ENCODE results near the gene GOLGA1.
"Not testable (repeated sequence)": the region's sequence is repeated elsewhere in the genome, so short reads cannot be mapped to it uniquely, and the experiment has no call there.

GOLGA1 gene

GRCh38 chr9:124859803-124860581 lies 80.9 kb downstream of the GOLGA1 start:
- DNase-seq (ENCODE audit: low read depth in 2 of 2), result no peak

DNA sequence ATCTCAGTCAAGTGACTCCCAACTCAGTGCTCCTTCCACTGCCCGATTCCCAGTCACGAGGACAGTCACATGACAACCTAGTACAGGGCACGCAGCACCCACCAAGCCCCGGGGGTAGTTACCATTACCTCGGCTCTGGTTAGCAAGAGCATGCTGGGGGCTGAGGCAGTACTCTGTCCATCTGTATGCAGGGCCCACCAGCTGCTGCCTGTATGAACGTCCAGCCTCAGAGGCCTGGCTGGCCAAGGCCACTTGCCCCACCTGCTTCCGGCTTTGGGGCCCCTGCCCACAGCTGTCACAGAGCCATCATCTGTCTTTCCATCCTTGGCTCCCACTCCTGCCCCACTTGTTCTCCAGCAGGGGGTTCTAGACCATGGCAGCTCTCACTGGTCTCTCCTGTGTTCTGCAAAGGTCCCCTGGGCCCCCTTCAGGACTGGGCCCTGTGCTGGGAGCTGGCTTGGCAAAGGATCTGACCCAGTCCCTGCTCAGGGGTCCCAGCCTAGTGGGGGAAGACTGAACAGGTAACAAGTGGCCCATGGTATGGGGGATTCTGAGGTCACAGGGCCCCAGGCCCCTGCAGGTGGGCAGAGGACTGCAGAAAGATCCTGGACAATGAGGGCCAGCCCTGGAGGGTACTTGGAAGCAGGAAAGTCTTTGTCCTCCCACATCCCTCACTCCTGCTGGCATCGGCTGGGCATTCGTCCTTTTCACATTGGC lies 82.4 kb downstream of the GOLGA1 start:
- DNase-seq (ENCODE audit: low read depth in 2 of 2), result no peak

DNA sequence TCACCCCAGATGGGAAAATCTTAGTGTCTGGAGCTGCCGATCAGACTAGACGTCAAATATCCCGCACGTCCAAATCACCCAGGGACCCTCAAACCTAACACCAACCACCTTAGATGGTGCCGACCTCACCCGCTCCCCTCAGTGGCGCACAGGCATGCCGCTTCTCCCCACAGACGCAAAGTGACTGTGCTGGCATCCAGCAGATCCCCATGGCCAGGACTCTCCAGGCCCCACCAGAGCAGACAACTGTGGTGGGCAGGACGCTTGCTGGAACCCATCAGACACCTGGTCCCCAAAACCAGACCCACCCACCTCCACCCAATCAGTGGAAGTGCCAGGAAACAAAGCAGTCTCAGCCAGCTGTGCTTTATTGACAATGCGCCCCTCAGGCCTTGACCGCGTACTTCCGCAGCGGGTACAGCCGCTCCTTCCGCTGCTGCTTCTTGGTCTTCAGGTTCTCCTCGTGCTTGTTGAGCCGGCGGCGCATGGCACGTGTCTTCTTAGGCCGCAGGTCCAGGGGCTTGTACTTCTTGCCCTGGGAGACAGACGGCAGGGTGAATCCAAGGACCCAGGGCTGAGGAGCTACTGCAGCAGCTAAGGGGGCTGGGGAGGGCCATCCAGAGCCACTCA lies 83.2 kb downstream of the GOLGA1 start:
- DNase-seq (ENCODE audit: low read depth in 2 of 2), result no peak

- DNase-seq (ENCODE audit: low read depth in 2 of 2), result no peak
Observed at GRCh38 chr9:124855944-124856765, 84.7 kb downstream of the GOLGA1 start.

- DNase-seq (ENCODE audit: low read depth in 2 of 2), result no peak
Observed at GRCh38 chr9:124855566-124855943, 85.3 kb downstream of the GOLGA1 start.

GRCh38 chr9:124854822-124855221 lies 86.1 kb downstream of the GOLGA1 start:
- DNase-seq (ENCODE audit: low read depth in 2 of 2), result no peak

GRCh38 chr9:124854161-124854560 lies 86.7 kb downstream of the GOLGA1 start:
- DNase-seq (ENCODE audit: low read depth in 2 of 2), result no peak

- no peak for DNase-seq (ENCODE audit: low read depth in 2 of 2)
Observed at GRCh38 chr9:124853605-124854143, 87.2 kb downstream of the GOLGA1 start.

DNA sequence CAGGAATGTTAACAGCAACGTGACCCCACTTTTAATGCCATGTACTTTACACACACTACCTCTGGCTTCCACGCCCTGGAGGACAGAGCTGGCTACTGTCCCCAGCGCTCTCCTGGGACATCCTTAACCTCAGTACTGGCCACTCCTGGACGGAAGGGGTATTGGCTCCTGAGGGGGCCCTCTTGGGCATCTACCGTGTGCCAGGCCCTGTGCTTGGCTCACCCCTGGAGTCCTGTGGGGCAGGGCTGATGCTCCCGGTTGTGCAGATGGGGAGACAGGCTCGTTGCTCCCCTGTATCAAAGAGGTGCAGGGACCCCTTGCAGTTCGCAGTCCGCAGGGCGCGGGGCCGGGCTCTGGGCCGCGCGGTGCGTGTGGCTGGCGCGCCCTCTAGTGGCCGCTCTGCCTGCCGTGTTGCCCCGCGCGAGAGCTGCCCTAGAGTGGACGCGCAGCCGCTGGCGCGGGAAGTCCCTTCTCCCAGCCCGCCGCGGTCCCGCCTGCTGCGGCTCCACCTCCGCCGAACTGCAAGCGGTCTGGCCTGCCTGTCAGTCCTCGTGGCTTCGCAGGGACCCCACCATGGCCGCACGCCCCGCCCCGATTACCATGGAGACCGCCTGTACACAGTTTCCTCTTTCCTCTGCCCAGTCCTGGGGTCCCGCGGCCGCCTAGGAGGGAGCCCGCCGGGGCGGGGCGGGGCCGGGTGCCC lies 87.9 kb downstream of the GOLGA1 start, which contains the start of gene WDR38:
Gene WDR38, plus strand, starts transcription at position 632 of the 703 bp plus-strand sequence. CDS start 72 bp downstream, outside the sequence.
- DNase-seq (ENCODE audit: low read depth in 2 of 2), result peak; percentile 59 to 82

DNA sequence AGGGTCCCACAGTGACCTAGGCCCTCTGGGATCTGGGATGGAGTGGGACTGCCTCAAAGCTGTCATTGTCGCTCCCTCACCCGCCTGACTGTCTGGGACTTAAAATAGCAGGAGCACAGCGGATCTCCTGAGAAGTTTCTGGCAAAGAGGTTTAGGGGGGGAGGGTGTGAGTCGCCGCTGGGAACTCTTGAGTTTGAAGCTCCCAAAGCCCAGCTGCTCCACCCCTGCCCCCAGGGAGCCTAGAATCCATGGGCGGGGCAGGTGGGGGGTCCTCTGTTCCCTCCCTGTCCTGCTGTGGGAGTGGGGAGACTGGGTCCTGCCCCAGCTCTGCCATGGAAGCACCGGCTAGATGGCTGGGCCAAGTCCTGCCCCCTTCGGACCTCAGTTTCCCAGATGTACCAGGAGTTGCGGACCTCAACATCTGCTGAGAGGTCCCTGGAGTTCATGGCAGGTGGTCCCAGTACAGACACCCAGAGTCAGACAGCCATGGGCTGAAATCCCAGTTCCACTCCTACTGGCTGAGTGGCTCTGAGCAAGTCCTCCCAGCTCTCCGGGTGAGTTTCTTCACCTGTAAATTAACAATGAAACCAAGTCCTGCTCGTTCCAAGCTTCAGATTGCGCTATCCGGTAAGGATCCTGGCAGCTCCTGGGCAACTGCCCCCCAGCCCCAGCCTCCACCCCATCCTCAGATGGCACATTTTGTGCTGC lies 88.6 kb downstream of the GOLGA1 start:
- no peak for DNase-seq (ENCODE audit: low read depth in 2 of 2)

- no peak for DNase-seq (ENCODE audit: low read depth in 2 of 2)
Observed at GRCh38 chr9:124849801-124850200, 91.1 kb downstream of the GOLGA1 start.

DNA sequence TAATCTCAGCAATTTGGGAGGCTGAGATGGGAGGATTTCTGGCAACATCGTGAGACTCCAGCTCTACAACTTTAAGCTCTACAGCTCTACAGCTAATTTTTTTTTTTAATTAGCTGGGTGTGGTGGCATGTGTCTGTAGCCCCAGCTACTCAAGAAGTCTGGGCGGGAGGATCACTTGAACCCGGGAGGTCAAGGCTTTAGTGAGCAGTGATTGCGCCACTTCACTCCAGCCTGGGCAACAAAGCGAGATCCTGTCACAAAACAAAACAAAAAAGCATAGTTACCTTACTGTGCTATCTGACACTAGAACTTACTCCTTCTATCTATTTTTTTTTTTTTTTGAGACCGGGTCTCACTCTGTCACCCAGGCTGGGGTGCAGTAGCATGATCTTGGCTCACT lies 93.9 kb downstream of the GOLGA1 start:
- DNase-seq (ENCODE audit: low read depth in 2 of 2), result no peak

DNA sequence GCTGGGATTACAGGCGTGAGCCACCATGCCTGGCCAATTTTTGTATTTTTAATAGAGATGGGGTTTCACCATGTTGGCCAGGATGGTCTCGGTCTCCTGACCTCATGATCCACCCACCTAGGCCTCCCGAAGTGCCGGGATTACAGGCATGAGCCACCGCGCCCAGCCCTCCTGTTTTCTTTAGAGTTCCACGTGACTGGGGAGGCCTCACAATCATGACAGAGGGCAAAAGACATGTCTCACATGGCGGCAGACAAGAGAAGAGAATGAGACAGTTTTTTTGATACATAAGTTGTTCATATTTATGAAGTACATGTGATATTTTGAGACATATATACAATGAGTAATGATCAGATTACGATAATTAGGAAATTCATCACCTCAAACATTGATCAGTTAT lies 94.4 kb downstream of the GOLGA1 start:
- not testable (repeated sequence) for DNase-seq (ENCODE audit: low read depth in 2 of 2)

GRCh38 chr9:124844291-124844690 lies 96.6 kb downstream of the GOLGA1 start:
- DNase-seq (ENCODE audit: low read depth in 2 of 2), result no peak

DNA sequence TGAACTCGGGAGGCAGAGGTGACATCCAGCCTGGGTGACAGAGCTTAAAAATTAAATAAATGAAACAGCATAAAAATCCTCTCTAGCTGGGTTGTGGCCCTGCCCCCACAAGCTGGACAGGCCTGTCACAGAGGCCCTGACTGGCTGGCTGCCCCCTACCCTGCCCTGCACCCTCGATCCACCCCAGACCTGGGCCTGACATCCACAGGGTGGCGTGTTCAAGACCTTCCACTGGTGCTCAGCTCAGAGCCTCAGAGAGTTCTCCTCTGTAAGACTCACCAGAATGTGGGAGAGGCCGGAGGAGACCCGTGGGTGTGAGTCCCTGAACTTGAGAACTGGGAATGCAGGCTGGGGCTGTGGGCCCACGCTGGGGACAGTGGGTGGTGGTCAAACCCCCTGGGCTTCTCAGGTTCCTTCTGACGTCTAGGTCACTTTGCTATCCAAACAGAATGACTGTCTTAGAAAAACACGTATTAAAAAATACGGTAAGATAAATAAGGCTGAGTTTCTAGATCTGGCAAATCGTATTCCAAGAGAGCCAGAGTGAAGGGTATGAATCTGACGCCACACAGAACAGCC lies 97.3 kb downstream of the GOLGA1 start:
- DNase-seq (ENCODE audit: low read depth in 2 of 2), result no peak

DNA sequence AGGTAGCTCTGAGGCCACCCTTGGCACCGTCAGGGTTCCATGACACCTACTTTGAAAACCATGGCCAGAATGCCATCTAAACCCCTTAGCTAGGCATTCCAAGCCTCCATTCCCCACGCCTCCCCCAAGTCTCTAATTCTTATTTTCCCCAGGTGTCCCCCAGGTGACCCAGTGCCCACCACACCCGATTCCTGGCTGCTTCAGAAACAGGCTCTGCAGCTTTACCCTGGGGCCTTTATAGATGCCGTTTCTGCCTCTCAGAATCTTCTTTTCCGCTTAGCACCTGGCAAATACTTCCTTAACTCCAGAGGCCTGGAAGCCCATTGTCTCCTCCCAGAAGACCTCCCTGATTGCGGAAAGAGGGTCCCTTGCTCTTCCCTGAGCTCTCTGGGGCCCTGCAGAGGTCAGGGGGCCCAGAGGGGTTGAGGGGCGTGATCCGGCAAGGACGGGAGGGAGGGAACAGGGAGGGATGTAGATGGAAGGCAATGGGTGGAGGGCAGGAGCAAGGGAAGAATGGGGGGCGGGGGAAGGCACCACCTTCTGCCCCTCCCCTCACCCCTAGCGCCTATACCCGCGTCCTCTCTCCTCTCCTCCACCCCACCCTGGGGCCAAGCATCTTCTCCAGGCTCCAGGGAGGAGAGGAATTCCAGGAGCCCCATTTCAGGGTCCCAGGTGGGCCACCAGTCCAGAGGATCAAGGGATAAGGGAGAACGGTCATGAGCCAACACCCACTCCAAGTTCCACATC lies 99.6 kb downstream of the GOLGA1 start:
- no peak for DNase-seq (ENCODE audit: low read depth in 2 of 2)

DNA sequence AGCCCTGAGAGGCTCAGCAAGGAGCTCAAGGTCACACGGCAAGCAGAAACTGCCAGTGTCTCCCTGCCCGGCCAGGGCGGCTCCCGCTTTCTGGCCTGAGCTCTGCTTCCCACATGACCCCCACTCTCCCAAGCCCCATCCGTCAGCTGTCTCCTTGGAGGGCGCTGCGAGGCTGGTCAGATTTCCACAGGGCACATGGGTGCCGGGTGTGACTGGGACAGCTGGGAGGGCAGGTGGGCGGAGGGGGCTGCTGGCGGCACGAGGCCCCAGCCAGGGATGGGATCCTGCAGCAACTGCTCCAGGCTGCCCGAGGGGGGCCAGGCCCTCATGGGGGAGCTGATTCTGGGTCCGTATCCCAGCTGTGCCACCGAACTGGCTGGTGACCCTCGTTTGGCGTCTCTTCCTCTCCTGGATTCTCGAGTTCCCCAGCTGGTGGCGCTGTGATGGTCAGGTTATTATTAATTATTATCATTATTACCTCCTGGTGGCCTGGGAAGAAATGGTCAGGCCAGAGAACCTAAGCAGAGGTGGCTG lies 100.5 kb downstream of the GOLGA1 start:
- no peak for DNase-seq (ENCODE audit: low read depth in 2 of 2)

DNA sequence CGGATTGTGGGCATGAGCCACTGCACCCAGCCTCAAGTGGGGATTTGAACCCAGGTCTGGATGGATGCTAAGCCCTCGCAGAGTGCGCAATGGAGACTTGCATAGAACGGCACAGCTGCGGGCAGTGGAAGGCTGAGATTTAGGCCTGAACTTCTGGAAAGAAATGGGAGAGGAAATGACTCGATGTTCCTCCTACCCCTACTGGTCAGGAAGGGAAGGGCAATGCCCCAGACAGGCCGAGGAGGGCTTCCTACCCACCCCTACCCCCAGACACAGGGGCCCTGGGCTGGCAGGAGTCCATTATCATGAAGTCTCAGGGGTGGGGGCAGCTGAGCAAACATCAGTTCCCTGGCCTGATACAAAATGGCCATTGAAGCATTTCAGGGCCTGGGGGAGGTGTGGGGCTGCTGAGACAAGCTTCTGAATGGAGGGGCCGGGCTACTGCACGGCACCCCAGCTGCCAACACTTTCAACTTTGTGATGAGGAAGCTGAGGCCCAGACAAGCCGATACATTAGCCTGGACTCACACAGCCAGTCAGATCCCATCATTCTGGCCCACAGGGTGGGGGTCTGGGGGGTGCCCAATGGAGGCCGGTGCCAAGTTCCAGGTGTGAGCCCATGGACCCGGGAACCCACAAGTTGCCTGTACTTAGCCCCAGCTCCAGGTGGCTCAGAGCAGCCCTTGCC lies 101.1 kb downstream of the GOLGA1 start:
- DNase-seq (ENCODE audit: low read depth in 2 of 2), result no peak
